ENCODE data around the gene GATA2. TPM values are rescaled to one million over a fixed set of nuclear protein-coding genes. Genes with fewer than 3 reads are reported as not detected.

Gene GATA2
- total RNA-seq (2022; extraction: Qiagen RNA extraction), result 3.9 to 5.6 TPM (median 4.9 TPM) in 5 replicates

DNA sequence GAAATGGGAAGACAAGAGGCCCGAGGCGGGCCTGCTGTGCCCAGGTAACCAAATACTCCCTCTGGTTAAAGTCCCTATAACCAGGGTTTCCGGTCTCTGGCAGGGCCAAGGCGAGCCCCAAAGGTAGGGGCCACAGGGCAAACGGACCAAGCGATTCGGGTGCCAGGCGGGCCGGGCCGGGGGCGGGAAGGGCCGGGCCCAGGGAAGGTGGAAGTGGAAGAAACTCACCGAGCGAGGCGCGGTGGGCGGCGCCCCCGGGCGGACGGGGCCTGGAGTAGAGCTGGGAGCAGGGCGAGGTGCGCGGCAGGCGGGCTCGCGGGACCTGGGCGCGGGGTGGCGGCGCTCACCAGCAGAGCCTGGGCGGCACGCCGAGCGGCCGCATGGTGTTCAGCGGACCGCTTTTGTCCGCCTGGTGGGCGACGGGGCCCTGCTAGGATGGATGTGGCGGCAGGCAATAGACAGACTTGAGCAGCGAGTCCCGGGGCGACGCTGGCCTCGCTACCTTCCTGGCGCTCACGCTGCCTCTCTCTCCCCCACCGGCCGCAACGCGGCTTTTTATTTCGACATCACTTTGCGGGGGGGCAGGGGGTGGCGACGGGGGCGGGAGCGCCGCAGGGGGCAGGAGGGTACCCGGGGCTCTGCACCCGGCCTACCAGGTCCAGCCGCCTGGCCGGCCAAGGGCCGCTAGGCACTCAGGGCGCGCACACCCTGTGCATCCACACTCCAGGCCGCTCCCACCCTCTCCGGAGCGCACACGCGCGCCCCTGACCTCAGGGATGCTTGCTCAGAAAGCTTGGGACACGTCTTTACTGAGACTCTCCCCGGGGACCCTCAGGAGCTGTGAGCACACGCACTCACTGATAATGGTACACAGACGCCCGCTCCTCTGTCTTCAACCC is at the start of gene GATA2:
GATA2 (minus strand) TSS at position 531 of the 899 bp plus-strand sequence. CDS start 6,170 bp downstream, outside the sequence.

DNA sequence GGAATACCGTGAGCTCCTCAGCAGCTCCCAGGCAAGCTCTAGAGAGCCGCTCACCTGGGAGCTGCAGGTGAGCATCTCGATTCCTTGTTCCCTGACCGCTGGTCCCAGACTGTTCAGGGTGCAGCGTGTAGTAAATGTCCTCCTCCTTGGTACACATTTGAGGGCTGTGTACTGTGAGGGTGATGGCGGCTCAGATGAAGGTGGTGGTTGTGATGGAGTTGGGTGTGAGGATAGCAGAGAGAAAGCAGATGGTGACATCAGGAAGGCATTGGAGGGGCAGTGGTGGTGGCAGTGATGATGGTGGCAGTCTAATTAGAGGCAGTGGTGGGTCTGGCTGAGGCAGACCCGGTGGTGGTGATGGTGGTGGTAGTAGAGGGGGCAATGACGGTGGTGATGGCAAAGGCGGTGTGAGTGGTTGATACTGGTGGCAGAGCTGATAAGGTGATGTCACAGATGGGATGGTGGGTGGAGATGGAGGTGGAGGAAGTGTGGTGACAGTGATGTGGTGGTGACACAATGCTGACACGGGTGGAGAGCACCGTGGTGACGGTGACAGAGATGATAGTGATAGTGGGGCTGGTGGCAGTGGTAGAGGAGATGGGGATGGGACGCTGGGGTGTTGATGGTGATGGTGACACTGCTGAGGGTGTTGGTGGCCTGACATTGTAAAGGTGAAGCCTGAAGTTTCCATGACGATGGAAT is 26.0 kb downstream of the GATA2 start, which contains the start of gene DNAJB8:
DNAJB8 (minus strand) TSS at position 51 of the 702 bp plus-strand sequence. CDS start 3,645 bp downstream, outside the sequence.

Other genes with a start within 250 kb of the GATA2 start
- gene DNAJB8, start 26.3 kb downstream of the GATA2 start, total RNA-seq (2022; extraction: Qiagen RNA extraction), result not detected in 5 replicates
- 155 to 186 TPM (median 158 TPM) in 5 replicates for gene RPN1, start 157.6 kb upstream of the GATA2 start, total RNA-seq (2022; extraction: Qiagen RNA extraction)
- gene RAB7A, start 233.0 kb upstream of the GATA2 start, total RNA-seq (2022; extraction: Qiagen RNA extraction), result 169 to 183 TPM (median 176 TPM) in 5 replicates

All from A549 treated with AZD2906 at 1 μM for 4 hours (cell line).